Fibroblast of lung (primary cell): ENCODE data around the gene PACS2.

Experiments used
- CTCF ChIP-seq, 2 donors: IDR thresholded peaks in 1 of 2; conservative IDR thresholded peaks in 1 of 2; 1 replicate in 1 of 2; 2 replicates in 1 of 2; pipeline ENCODE4 v1.5.1; 2011 to 2012; ENCODE audit warnings: low read length in 2 of 2, control low read depth in 1 of 2, inconsistent platforms in 1 of 2, low read depth in 1 of 2, mild to moderate bottlenecking in 1 of 2
- EZH2 ChIP-seq: IDR thresholded peaks from 2 replicates; pipeline ENCODE4 v1.5.1; 2012; ENCODE audit warnings: low read length, control low read depth, mild to moderate bottlenecking; ENCODE audit errors: missing control alignments

- TF ChIP-seq EZH2 (no peak), CTCF (conservative IDR thresholded peaks at IDR 0.05 in 1 of 2, IDR thresholded peaks at IDR 0.05 in 1 of 2; ENCODE audit: low read depth in 1 of 2, low read length in 2 of 2) (no peak)
These were observed 62.2 kb downstream of the PACS2 start for GRCh38 chr14:105376521-105377440.
